ENCODE results near the gene EIF3A. TPM values are rescaled to one million over a fixed set of nuclear protein-coding genes. Genes with fewer than 3 reads are reported as not detected.

The EIF3A gene
- total RNA-seq, 1 donor from 2014 or later = 100 TPM

- H3K27ac ChIP-seq = no peak overlapping the region
- no peaks in the 10 kb centered on the region for H3K9me3 ChIP-seq
These were observed 6.8 kb upstream of the EIF3A start for GRCh38 chr10:119087271-119087882.

DNA sequence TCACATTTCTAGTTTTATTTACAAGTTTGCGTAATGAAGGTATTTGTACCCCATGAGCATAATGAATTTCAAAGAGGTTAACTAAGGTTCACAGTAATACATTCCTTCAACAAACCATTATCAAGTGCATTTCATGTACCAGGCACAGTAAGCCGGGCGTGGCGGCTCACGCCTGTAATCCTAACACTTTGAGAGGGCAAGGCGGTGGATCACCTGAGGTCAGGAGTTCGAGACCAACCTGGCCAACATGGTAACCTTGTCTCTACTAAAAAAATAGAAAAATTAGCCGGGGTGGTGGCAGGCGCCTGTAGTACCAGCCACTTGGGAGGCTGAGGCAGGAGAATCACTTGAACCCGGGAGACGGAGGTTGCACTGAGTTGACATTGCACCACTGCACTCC lies 4.3 kb upstream of the EIF3A start:
- H3K9me3 ChIP-seq = no peaks in the 10 kb centered on the region
- TF ChIP-seq POLR2A (IDR thresholded peaks at IDR 0.05) (no peak), POLR2AphosphoS5 (IDR thresholded peaks at IDR 0.05; ENCODE audit: insufficient read depth in 1 of 2, low read depth in 1 of 2) (no peak), CTCF (IDR thresholded peaks at IDR 0.05) (no peak)
- H3K4me1 ChIP-seq = peaks cover 8% of the 10 kb centered on the region
- no peaks in the 10 kb centered on the region for H3K36me3 ChIP-seq
- no peak overlapping the region for H3K27ac ChIP-seq
- no peak for DNase-seq (ENCODE audit: extremely low spot score in 2 of 2)
- intact Hi-C loops (cut with DNase I) = no loop called here
- H3K4me3 ChIP-seq = no peak overlapping the region
- H3K27me3 ChIP-seq = no peaks in the 10 kb centered on the region

More at GRCh38 chr10:119087271-119087882, 6.8 kb upstream of the EIF3A start:
- intact Hi-C loops (cut with DNase I) = no loop called here
- no peak for TF ChIP-seq POLR2A (IDR thresholded peaks at IDR 0.05)
- no peak for TF ChIP-seq CTCF (IDR thresholded peaks at IDR 0.05)
- TF ChIP-seq POLR2AphosphoS5 (IDR thresholded peaks at IDR 0.05; ENCODE audit: insufficient read depth in 1 of 2, low read depth in 1 of 2) = no peak
- Histone ChIP-seq H3K4me3 (no peak overlapping the region), H3K27me3 (no peaks in the 10 kb centered on the region), H3K4me1 (no peaks in the 10 kb centered on the region), H3K36me3 (no peaks in the 10 kb centered on the region)
- DNase-seq (ENCODE audit: extremely low spot score in 2 of 2) = no peak

DNA sequence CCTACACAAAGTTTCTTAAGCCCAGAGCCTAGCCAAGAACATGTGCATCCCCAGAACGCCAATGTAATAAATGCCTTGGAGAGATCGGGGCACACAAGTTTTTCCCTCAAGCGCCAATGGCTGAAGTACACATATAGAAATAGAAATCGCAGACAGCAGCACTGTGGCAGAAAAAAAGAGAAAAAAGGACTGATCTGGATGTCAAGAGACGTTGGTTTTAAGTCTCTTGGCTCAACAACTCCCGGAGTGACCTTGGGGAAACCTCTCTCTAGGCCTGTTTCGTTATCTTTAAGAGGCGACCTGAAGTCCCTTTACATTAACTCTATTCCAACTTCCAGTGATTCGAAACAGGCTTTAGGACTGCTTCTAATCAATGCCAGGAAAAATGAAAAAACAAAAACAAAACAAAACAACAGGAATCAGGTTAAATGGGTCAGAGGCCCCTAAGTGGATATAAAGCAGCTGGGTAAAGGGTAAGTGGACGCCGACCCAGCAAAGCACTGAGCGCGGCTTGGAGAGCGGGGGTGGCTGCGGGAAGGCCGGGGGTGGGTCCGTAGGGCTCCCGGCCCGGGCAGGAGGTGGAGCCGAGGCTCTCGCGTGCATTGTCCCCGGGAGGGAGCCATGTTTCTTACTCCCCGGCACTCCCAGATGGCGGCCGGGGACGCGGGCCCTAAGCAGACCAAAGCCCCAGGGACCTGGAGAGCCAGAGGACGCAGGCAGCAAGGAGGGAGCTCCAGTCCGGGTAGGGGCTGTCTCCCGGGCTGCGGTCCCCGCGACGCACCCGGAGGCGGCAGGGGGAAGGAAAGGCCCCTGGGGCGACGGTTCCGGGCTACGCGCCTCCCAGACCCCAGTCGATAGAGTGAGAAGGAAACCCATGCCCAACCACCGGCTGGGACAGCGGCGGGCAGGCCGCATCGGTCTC lies 757 bp downstream of the EIF3A start:
- H3K36me3 ChIP-seq = no peaks in the 10 kb centered on the region
- intact Hi-C loops (cut with DNase I) = no loop called here
- H3K27me3 ChIP-seq = no peaks in the 10 kb centered on the region
- TF ChIP-seq CTCF (IDR thresholded peaks at IDR 0.05) (no peak), POLR2AphosphoS5 (IDR thresholded peaks at IDR 0.05; ENCODE audit: insufficient read depth in 1 of 2, low read depth in 1 of 2) (no peak), POLR2A (IDR thresholded peaks at IDR 0.05) (peak in 1 of 2 donors; percentile 28)
- no peaks in the 10 kb centered on the region for H3K9me3 ChIP-seq
- H3K4me1 ChIP-seq = peaks cover 38% of the 10 kb centered on the region
- DNase-seq (ENCODE audit: extremely low spot score in 2 of 2) = no peak
- H3K4me3 ChIP-seq = peak overlapping the region; percentile 78 to 94
- H3K27ac ChIP-seq = peak overlapping the region; percentile 89

GRCh38 chr10:119078422-119079179 lies 2.0 kb downstream of the EIF3A start:
- TF ChIP-seq CTCF (IDR thresholded peaks at IDR 0.05) = no peak
- TF ChIP-seq POLR2AphosphoS5 (IDR thresholded peaks at IDR 0.05; ENCODE audit: insufficient read depth in 1 of 2, low read depth in 1 of 2) = no peak
- no peak for TF ChIP-seq POLR2A (IDR thresholded peaks at IDR 0.05)
- Histone ChIP-seq H3K27ac (peak overlapping the region; percentile 89), H3K9me3 (no peaks in the 10 kb centered on the region), H3K36me3 (no peaks in the 10 kb centered on the region), H3K4me1 (peaks cover 38% of the 10 kb centered on the region), H3K4me3 (peak overlapping the region; percentile 78 to 94), H3K27me3 (no peaks in the 10 kb centered on the region)
- intact Hi-C loops (cut with DNase I) = no loop called here
- no peak for DNase-seq (ENCODE audit: extremely low spot score in 2 of 2)
